ENCODE data around the gene NCKAP5.

DNA sequence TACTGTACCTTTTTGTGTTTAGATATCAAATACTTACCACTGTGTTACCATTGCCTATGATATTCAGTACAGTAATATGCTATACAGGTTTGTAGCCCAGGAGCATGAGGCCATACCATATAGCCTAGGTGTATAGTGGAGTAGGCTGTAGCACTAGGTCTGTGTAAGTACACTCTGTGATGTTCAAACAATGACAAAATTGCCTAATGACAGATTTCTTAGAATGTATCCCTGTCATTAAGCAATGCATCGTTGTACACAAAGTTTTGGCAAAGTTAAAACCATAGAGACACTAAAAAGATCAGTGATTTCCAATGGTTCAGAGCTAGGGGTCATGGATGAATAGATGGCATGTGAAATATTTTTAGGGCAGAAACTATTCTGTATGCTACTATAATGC lies 415.5 kb downstream of the NCKAP5 start:
- no peak for TF ChIP-seq EZH2 (IDR thresholded peaks at IDR 0.05; ENCODE audit: low read depth)
- TF ChIP-seq, protein P1, sequence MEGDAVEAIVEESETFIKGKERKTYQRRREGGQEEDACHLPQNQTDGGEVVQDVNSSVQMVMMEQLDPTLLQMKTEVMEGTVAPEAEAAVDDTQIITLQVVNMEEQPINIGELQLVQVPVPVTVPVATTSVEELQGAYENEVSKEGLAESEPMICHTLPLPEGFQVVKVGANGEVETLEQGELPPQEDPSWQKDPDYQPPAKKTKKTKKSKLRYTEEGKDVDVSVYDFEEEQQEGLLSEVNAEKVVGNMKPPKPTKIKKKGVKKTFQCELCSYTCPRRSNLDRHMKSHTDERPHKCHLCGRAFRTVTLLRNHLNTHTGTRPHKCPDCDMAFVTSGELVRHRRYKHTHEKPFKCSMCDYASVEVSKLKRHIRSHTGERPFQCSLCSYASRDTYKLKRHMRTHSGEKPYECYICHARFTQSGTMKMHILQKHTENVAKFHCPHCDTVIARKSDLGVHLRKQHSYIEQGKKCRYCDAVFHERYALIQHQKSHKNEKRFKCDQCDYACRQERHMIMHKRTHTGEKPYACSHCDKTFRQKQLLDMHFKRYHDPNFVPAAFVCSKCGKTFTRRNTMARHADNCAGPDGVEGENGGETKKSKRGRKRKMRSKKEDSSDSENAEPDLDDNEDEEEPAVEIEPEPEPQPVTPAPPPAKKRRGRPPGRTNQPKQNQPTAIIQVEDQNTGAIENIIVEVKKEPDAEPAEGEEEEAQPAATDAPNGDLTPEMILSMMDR (conservative IDR thresholded peaks at IDR 0.05): no peak
